ENCODE data around the gene RAB23.
A peak's percentile ranks its signal among the peaks of the same experiment; 100 is the strongest.

Gene RAB23

DNA sequence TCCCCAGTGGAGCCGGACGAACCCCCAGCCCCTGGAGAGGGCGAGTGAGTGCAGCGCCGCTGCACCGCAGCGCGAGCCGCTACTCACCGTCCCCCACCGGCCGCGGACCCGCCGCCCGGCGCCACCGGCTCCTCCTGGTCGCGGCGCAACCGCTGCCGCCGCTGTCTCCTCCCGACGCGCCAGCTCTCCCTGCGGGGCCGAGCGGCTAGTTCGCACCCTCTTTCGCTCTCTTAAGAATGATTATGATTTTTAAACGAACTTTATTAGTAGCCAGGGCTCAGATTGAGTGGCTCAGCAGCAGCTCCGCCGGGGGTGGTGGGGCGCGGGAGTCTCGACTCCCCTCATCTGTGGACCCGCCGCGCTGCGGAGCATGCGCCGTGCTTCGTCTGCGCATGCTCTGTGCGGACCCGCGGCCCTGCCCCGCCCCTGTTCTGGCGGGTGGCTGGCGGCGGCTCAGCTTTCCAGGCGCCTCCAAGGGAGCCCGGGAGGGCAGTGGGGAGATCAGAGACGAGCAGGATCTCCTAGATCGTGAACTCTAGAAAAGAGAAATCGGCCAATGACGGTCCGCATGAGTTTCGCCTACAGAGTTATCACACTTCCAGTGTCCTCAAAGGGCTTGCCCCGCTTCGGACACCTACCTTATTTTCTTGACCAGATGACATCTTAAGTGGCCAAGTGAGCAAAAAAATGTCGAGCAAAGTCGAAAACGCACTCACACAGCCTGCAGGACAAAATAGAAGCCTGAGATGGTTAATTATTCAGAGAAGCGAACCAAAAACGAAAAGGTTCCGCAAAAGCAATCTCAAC lies at the start of gene RAB23:
RAB23 (minus strand) TSS at position 372 of the 807 bp plus-strand sequence. CDS start 11,927 bp downstream, outside the sequence.
- peak; percentile 92 for DNase-seq

DNA sequence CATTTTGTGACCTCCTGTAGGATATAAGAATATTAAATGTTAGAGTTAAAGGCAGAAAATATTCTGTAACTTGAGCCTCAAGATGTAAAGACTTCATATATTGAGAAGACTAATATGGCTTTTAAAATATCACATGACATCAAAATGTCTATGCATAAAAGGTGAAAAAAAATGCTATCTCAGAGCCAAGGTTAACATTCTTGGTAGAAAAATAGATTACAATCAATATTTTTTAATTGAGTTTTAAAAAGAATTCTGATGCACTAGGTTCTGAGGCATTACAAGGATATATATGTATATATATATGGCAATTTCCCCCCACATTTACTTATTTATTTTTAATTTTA lies 46.2 kb upstream of the RAB23 start:
- DNase-seq = no peak

DNA sequence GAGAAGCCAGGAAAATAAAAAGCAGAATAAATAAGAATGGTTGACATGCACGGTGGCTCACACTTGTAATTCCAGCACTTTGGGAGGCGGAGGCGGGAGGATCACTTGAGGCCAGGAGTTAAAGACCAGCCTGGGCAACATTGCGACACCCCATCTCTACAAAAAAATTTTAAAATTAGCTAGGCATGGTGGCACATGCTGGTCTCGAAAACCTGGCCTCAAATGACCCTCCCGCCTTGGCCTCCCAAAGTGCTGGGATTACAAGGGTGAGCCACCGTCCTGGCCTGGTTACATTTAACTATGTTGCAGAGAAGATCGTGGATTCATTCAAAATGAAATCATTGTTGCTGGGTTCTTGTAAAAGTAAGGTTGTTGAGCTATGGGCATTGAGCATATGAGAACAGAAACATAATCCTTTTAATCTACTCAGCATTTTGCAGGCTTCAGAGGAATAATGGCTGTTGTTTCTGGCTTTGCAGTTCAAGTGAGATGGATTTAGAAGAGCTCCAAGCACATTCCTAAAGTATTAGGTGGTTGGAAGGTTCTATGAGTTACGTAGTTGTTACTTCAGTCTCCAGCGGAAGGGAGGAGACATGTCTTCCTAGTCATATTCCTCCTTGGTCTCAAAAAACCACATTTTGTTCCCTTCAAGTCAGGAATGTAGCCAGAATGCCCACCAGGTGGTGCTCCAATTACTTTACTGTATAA lies 45.6 kb upstream of the RAB23 start:
- DNase-seq = peak; percentile 58

DNA sequence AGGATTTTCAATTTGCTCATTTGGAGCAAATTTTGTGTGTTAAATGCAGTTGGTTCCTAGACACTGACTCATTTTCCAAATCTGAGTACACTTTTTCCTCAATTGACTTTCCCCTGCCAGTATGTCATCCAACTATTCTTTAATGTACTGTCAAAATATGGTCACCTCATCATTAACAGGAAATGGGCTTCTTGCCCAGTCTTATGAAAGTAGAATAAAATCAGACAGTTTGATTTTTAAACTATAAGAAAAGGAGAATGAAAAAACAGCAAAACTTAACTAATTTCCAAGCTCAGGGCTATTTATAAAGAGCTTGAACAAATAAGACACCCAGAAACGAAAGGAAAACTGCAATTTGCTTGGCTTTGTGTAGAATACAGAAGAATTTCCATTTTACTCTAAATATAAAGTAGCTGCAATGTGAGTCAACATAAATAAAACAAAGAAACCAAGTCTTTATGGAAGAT lies 43.7 kb upstream of the RAB23 start:
- peak; percentile 18 for DNase-seq

DNA sequence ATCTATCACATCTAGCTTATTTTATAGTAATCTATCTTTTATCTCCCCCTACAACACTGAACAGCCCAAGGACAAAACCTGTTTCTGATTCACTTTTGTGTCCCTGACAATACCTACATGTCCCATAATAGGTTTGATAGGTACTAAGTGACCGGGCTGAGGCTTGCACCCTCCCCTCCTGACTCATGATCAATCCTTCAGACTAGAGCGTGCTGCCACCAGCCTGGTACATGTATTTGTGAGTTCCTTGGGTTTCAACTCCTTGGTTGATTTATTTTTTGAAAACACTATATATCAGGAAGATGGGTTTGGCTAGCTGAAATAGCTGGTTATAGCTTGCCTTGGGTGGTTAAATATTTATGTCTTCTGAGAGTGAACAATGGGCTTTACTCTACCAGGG lies 41.6 kb upstream of the RAB23 start:
- no peak for DNase-seq

DNA sequence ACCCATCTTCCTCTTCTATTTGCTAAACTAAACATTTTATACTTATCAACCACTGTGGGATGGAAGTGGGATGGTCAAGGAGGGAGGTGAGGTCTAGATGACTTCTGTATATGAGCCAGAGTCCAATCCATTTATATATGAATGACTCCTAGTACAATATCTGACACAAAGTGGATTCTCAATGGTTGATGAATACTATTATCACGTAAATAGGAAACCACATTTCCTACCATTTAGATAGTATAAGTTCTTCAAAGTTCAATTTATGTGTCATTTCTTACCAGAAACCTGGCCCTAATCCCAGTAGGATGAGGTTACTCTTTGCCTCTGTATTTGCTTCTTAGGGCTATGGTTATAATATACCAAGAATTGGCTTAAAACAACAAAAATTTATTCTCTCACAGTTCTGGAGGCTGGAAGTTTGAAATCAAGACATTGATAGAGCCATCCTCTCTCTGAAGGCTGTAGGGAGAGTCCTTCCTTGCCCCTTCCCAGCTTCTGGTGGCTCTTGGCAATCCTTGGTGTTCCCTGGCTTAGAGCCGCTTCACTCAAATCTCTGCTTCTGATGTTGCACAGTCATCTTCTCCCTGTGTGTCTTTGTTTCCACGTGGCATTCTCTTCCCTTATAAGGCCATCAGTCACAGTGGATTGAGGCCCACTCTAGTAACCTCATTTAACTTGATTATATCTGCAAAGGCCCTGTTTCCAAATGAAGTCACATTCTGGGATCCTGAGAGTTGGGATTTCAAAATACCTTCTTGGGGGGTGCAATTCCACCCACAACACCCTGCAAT lies 41.0 kb upstream of the RAB23 start:
- DNase-seq = no peak

DNA sequence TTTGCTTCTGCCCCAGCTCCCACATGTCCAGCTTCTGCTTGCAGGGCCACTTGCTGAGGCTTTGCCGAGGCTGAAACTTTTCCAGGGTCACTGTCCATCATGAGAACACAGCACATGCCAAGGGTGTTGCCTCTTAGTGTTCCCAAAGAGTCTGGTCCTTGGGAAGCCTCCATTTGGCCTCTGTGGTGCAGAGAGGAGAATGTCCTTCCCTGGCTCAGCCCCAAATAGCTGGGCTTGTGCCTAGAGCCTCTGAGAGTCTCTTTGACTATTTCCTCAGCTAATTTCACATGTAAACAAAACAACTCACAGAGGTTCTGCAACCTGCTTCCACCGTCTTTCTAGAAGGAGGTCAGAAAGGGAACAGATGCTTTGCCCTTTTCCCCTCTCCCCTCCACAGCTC lies 40.4 kb upstream of the RAB23 start:
- no peak for DNase-seq

DNA sequence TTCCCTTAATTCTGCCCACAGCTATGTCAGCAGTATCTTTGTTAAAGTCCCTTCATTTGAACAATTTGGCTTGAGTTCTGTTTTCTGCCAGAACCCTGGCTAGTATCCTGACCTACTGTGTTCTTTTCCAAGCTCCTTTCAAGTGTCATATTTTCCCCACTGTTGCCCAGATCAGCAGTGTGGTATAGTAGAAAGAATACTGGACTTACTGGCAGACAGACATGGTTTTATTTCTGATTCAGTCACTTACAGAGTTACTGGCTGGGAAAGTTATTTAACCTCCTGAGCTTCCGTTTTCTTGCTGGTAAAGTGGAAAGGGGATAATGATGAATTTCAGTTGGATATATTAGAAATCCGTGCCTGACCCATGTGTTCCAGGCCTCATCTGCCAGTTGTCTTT lies 39.8 kb upstream of the RAB23 start:
- no peak for DNase-seq

DNA sequence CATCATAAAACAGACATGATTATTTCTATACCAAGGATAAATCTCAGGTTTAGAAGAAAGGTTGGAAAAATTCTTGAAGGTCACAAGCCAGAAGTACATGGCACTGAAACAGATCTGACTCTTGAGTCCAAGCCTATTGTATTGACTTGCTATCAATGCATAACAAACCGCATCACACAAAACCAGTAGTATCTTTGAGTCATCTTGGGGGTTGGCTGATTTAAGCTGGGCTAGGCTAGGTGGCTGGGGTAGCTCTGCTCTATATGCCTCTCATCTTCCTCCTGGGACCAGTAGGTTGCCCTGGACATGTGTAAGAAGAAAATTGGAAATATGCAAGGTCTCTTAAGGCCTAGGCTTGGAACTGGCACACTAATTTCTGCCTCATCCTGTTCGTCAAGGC lies 37.0 kb upstream of the RAB23 start:
- no peak for DNase-seq

DNA sequence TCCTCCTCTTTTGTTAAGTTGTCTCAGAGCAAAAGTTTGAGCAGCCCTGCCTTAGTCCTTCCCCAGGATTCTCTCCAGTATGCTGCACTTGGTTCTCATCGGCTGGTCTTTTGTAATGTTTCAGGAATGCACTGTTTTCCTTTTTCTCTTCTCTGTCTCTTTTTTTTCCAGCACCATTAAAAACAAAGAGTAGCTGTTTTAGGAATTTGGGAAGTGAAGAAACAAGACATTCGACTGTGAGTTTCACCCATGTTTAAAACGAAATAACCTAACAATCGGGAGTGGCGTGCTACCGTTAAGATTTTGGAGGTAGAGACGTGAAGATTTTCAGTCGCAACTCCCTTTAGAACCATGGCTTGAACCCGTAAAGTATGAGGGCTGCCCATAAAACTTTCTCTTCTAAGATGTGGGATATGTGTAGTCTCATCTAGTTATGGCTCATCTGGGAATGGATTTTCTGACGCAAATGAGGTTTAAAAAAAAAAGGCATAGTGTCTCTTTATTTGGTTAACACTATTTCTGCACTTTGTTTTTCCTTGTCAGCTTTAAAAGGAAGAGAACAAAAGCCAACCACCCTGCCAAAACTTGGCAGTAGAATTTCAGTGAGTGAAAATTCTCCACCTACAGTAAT lies 35.9 kb upstream of the RAB23 start:
- DNase-seq = no peak

DNA sequence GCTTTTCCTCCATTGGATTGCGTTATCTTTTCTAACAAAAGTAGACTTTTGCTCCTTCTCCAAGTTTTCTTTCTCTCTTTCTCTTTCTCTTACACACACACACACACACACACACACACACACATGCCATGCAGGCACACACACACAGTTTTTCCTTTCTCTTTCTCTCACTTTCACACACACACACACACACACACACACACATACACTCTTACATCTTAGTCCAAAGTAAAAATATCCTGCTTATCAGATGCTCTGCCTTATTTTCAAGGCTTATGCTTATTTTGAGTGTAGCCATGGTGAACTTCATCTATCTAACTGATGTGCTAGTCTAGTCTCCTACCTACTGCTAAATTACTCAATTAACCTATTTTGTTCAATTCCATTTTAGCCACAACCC lies 34.4 kb upstream of the RAB23 start:
- DNase-seq = no peak

DNA sequence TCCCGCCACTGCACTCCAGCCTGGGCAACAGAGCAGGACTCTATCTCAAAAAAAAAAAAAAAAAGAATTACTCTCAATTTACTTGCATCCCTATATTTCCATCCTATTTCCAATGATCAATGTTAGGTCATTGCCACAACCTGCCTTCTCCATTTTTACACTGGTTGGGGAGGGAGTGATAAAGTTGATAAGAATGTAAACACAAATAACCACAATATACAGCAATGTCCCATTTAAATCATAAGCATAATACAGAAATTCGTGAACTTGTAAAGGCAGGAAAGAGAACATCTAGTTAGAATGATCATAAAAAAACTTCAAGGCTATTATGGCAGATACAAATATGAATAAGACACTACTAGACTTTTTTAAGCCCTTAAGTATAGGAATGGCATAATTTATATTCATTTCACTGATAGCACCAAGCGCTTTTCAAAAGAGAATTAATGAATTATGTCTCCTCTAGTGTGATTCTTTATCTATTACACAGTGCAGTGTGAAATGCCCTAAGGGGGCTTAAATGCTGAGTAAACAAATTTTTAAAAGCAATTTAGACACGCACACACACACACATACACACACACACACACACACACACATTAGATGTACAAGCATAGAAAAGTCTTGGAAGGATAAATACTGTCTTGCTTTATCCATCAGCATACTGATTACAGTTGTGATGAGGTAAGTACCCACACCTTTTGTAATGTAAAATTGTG lies 33.5 kb upstream of the RAB23 start:
- DNase-seq = peak; percentile 50

DNA sequence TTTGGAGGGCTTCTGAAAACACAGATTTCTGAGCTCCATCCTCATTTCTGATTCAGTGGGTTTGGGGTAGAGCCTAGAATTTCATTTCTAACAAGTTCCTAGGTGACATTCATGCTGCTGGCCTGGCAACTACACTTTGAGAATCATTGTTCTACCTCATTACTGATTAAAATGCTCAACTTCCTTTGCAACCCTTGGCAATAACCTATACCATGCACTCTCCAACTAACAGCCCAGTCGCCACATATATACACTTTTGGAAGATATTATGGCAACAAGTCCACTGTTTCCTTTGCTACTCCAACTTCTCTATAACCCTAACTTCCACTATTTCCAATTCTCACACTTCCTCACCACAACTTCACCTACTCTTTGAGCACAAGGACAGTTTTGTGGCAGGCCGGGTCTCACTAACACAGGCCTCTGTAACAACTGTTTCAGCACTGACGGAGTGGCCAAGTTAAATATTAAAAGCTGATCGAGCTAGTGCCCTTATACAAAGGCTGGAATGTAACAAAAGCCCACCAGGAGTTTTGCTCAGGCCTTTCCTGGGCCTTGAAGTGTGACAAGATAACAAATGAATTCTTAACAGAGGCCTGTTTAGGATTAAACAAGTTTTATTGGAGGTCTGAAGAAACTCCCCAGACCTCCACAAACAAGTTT lies 32.1 kb upstream of the RAB23 start:
- DNase-seq = no peak

DNA sequence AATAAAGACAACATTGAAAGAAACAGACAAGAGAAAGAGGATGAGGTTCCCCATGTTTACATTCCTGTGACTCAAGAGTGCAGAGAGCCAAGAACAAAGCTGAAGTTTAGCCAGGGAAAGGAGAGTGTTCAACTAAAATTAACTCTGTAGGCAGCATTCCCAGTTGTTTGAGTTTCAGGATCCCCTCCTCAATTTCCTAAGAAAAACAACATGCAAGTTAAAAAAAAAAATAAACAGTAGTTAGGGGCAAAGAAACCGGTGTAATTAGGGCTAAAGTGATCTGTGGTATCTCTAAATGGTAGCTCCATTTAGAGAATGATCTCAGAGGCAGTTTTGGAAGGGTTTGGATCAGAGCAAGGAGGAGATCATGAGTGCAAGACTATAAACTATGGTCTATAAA lies 30.9 kb upstream of the RAB23 start:
- DNase-seq = no peak

DNA sequence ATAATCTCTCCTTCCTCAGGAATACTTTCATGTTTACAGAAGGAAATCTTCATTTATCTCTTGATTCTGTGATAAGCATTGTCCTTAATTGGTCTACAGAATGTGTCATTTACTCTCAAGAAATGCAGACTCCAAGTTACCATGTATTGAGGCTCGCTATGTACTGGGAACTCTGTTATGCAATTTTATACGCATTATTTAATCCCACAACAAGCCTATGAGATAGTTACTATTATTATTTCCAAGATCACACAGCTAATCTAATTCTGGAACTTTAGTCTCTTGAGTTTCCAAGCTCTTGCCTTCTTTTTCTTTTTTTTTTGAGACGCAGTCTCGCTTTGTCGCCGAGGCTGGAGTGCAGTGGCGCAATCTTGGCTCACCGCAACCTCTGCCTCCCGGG lies 30.0 kb upstream of the RAB23 start:
- no peak for DNase-seq

DNA sequence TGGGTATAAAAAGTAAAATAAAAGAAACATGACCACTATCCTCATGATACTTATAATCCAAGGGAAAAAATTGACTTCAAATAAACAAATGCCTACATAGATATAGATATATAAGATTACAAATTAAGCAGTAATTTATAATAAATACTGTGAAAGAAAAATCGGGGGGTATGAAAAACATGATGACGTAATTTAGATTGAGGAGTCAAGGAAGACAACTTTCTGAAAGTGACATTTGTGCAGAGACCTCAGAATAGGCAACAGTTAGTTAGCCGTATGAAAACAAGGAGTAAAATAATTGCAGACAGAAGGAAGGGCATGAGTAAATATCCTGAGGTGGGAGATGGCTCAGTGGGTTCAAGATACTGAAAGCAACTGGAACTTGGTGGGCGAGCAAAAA lies 28.2 kb upstream of the RAB23 start:
- no peak for DNase-seq

DNA sequence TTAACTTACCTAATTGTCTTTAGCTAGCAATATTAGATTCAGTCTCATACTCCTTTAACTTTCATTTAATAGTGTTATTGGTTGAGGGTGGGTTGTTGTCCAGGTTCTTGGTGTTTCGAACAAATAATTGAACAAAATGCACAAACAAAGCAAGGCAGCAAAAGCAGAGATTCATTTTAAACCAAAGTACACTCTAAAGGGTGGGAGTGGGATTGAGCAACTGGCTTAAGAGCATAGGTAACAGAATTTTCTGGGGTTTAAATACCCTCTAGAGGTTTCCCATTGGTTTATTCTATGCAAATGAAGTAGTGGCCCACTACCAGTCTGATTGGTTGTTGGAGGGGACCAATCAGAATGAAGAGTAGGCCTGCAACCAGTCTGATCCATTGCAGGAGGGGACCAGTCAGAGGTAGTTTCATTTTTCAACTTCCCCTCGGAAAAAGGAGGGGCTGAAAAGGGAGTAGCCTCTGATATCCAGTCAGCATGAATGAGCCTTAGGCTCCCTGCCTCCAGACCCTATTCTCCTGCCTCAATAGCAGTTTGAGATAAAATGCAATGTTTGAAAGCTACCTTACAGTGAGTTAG lies 26.3 kb upstream of the RAB23 start:
- DNase-seq = peak; percentile 43

DNA sequence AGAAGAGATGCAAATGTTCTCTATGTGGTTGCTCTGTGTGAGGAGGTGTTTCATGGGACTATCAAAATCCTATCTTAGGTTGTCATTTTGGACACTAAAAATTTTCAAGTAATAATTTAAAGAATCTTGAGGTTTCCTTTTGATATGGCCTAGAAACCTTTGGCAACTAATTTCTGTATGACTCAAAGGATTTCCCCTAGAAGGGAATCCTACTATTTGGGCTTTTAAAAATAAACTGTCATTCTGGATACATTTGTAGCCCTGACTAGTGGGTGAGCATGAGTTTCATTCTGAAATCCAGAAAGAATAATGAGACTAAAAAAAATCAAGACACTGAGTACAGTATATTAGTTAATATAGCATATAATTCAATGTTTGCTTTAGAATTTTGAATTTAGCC lies 25.5 kb upstream of the RAB23 start:
- DNase-seq = no peak

DNA sequence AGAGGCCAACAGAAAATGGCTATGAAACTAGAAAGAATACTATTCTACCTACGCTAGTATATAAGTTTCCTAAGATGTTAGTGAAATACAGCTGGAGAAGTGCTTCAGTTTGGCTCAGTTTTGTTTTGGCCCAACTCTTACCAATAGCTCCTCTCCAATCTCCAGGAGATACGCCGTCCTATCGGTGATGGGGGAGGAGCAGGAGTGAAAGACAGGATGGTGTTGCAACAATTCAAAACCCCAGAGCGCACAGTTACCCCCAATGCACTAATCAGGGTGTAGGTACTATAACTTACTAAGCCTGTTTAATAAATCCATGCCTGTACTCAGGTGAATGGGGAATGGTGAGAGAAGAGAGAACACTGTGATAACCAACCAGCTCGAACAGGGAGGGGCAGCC lies 24.2 kb upstream of the RAB23 start:
- DNase-seq = no peak

DNA sequence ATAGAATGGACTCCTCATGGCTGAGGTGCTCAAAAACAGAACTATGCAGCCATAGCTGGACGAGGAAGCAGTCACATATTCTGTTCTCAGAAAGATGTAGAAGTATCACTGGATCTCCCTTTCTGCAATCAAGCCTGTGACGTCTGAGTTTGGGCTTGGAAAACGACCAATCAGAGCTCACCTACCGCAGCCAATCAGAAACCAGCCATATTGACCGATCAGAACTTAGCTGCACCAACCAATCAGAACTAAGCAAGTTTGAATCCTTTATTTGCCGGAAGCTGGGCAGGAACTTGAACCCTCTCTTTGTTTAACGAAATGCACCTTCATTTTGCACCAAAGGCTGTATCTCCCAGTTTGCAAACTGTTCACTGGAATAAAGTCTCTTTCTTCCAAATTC lies 21.8 kb upstream of the RAB23 start:
- no peak for DNase-seq

DNA sequence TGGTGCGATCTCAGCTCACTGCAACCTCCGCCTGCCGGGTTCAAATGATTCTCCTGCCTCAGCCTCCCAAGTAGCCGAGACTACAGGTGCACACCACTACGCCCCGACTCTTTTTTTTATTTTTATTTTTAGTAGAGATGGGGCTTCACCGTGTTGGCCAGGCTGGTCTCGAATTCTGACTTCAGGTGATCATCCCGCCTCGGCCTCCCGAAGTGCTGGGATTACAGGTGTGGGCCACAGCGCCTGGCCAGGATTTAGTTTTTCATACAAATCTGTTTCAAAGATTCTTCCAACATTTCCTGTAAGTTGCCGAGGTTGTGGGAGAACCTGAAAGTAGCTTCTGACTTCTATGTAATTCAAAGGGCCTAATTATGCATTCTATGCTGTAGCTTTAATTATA lies 21.4 kb upstream of the RAB23 start:
- peak; percentile 28 for DNase-seq

DNA sequence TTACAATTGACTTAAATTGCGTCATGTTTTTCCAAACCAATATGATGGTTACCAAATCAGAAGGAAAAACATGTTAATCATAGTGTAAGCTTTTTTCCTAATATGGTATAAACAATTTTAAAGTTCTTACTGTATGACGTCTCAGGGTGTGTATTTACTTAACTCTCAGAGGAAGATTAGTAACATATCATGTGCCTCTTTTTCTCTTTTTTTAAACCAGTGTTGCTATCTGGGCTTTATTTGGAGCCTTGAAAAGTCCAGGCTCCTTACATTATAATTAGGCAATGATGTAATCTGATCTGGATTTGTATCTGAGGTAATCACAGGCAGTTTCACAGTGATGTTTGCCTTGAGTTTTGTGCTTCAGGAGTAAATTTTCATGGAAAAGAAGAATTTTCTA lies 20.4 kb upstream of the RAB23 start:
- DNase-seq = peak; percentile 75
